OCI-LY7 (cell line): ENCODE measurements around the gene CCDC182. TPM values are rescaled to one million over a fixed set of nuclear protein-coding genes. Genes with fewer than 3 reads are reported as not detected.

Experiments used
- BruUV-seq: library from RNA; stranded (reverse); fragments of 400-500 nt; replicated peaks from 2 replicates; lab custom pipeline; 2021; lab: Mats Ljungman, UMichigan
- CTCF ChIA-PET: fragments of 300-600 bp; sonication (Branson Sonifier 250); formaldehyde crosslinking; loops from one replicate; lab custom pipeline; 2022; ENCODE audit warnings: antibody characterized with exemption; ENCODE audit not compliant: unreplicated experiment; lab: Charles Lee
- POLR2A ChIA-PET: fragments of 300-600 bp; sonication (Branson Sonifier 250); formaldehyde crosslinking; loops from one replicate; lab custom pipeline; 2022; ENCODE audit warnings: antibody characterized with exemption; lab: Charles Lee
- DNase-seq: peaks from one replicate; pipeline ENCODE4 v3.0.0-alpha.2; 2015; ENCODE audit warnings: low spot score
- H2AFZ ChIP-seq: fragments of 200-600 bp; sonication (generic), shearing (Covaris generic); 2 replicates; pipeline ENCODE4 v1.6.1; 2014; ENCODE audit warnings: mild to moderate bottlenecking, antibody characterized with exemption, low read length, moderate library complexity
- H3K27ac ChIP-seq: fragments of 200-600 bp; sonication (generic); 2 replicates; pipeline ENCODE4 v1.5.1; 2014; ENCODE audit warnings: mixed run types, low read depth, mild to moderate bottlenecking, moderate library complexity, low read length, inconsistent platforms; ENCODE audit not compliant: poor library complexity, severe bottlenecking
- H3K36me3 ChIP-seq: fragments of 200-600 bp; sonication (generic); 2 replicates; pipeline ENCODE4 v1.6.1; 2014; ENCODE audit warnings: mild to moderate bottlenecking, antibody characterized with exemption, low read length, moderate library complexity, mixed read lengths; ENCODE audit not compliant: insufficient read depth
- H3K4me1 ChIP-seq: fragments of 200-600 bp; sonication (generic); 2 replicates; pipeline ENCODE4 v1.5.1; 2014; ENCODE audit warnings: mild to moderate bottlenecking, low read length; ENCODE audit not compliant: insufficient read depth, poor library complexity, severe bottlenecking
- H3K4me2 ChIP-seq: fragments of 200-600 bp; sonication (generic); 2 replicates; pipeline ENCODE4 v1.6.1; 2014; ENCODE audit warnings: mild to moderate bottlenecking, low read length
- H3K4me3 ChIP-seq: fragments of 200-600 bp; sonication (generic); 2 replicates; pipeline ENCODE4 v1.5.1; 2014; ENCODE audit warnings: mild to moderate bottlenecking, low read depth, low read length; ENCODE audit not compliant: poor library complexity, severe bottlenecking
- H3K79me2 ChIP-seq: fragments of 200-600 bp; sonication (generic); 2 replicates; pipeline ENCODE4 v1.6.1; 2016; ENCODE audit warnings: low read depth, mild to moderate bottlenecking, low read length, moderate library complexity, mixed read lengths; ENCODE audit not compliant: insufficient read depth
- H3K9me2 ChIP-seq: fragments of 200-600 bp; sonication (generic); 2 replicates; pipeline ENCODE4 v1.6.1; 2016; ENCODE audit warnings: mild to moderate bottlenecking, low read length, mixed read lengths; ENCODE audit not compliant: insufficient read depth
- H3K9me3 ChIP-seq: fragments of 200-600 bp; sonication (generic); 2 replicates; pipeline ENCODE4 v1.6.1; 2014; ENCODE audit warnings: mild to moderate bottlenecking, mixed run types, low read length, mixed read lengths
- H4K20me1 ChIP-seq: fragments of 200-600 bp; sonication (generic); 2 replicates; pipeline ENCODE4 v1.6.1; 2014; ENCODE audit warnings: mild to moderate bottlenecking, antibody characterized with exemption, low read length, moderate library complexity, mixed read lengths; ENCODE audit not compliant: insufficient read depth
- EZH2phosphoT487 ChIP-seq: fragments of 200-600 bp; sonication (generic); IDR thresholded peaks from 2 replicates; pipeline ENCODE4 v1.6.1; 2018; ENCODE audit warnings: low read depth, borderline replicate concordance, mild to moderate bottlenecking, mixed run types, antibody characterized with exemption, low read length, moderate library complexity, mixed read lengths
- intact Hi-C: fragments of 100-400 bp; cut with micrococcal nuclease; formaldehyde crosslinking; loops from one replicate; pipeline ENCODE4 v1.10.0; 2022; ENCODE audit not compliant: unreplicated experiment
- total RNA-seq, 2 experiments: library from RNA; depleted of rRNA in 1 of 2; stranded (reverse); fragments of >200 nt in 1 of 2; shearing (Covaris generic) in 1 of 2; gene quantifications; 2 replicates each; pipeline ENCODE4 v1.2.3, GENCODE V29; 2014 to 2022
- TF ChIP-seq, protein P1 (sequence below): fragments of 200-600 bp; sonication (generic); conservative IDR thresholded peaks from 2 replicates; pipeline ENCODE4 v1.5.1; 2014; ENCODE audit warnings: mild to moderate bottlenecking, antibody characterized with exemption, low read length, moderate library complexity, mixed read lengths

Gene CCDC182
- total RNA-seq, 2 experiments from 2014 or later: not detected

DNA sequence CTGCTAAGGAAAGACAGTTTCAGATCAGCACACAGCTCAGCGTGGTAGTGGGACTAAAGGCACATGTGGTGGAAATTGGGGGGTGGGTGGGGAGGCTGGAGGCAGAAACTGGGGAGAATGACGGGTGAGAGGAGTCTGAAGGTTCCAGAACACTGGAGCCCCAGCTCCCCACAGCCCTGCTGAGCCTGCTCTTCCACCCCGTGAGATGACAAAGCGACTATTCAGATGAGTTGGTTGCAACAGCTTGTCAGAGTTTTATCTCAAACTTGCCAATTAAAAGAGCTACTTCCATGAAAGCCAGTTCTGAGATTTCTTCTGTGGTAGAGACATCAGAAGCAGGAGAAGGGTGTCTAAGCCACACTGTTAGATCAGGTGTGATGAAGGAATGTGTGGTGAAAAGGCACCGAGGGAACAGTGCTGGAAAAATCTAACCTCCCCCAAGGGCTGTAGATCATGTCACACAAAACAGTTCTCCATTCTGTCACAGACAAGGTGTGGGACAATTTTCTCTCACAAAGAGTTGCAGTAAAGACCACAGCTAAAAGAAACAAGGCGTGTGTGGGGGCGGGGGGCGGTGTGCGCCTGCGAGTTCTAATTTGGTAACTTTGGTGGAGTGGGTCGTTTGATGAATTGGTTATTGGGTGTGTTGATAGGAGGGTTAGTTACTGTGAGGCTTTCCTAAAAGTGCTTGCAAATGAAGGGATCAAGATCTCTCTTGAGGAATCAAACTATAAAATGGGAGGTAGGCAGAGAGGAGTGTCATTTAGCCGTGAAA is 39.0 kb downstream of the CCDC182 start:
- Histone ChIP-seq H4K20me1 (no peaks in the 10 kb centered on the region), H3K27ac (no peak overlapping the region), H3K9me3 (peaks cover 5% of the 10 kb centered on the region; the same call in 1 of the 2 replicates), H3K79me2 (no peaks in the 10 kb centered on the region), H3K4me3 (no peak overlapping the region), H3K9me2 (no peaks in the 10 kb centered on the region), H2AFZ (no peak overlapping the region), H3K36me3 (no peaks in the 10 kb centered on the region; the same call in 1 of the 2 replicates), H3K4me1 (no peaks in the 10 kb centered on the region), H3K4me2 (no peak overlapping the region)
- ChIA-PET CTCF (interaction anchor here (0.6 kb wide), 1 partner anchor 94 kb away, joined by 4 read pairs; no protein-coding TSS in a partner anchor), POLR2A (interaction anchor here (0.6 kb wide), 3 partner anchors 316 to 802 kb away, joined by 3 read pairs; no protein-coding TSS in a partner anchor)
- intact Hi-C loops: no loop called here
- no TSS peak for BruUV-seq
- TF ChIP-seq EZH2phosphoT487: no peak
- DNase-seq: no peak

DNA sequence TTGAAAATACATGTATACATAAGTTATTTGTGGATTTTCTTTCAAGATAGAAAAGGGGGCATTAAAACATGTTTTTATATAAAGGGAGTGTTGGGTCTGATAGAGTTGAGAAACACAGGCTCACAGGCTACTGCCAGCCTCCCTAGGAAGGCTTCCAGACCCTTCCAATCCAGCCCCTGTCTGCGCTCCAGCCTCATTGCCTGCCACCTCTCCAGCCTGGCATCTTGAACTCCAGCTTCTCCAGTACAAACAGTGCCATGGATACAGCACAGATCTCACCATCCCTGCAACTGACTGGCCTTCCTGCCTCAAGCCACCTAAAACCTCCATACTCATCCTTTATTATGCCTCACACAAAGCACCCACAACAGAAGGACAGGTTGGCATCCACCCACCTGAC is 40.7 kb downstream of the CCDC182 start:
- Histone ChIP-seq H3K4me2 (no peak overlapping the region), H3K4me3 (no peak overlapping the region), H4K20me1 (no peaks in the 10 kb centered on the region), H3K79me2 (no peaks in the 10 kb centered on the region), H3K4me1 (no peaks in the 10 kb centered on the region), H3K27ac (no peak overlapping the region), H3K36me3 (no peaks in the 10 kb centered on the region), H3K9me3 (no peaks in the 10 kb centered on the region), H2AFZ (no peak overlapping the region), H3K9me2 (no peaks in the 10 kb centered on the region)
- no peak for DNase-seq
- no TSS peak for BruUV-seq
- intact Hi-C loops: no loop called here
- CTCF ChIA-PET: no interaction called here
- TF ChIP-seq EZH2phosphoT487: no peak
- TF ChIP-seq, protein P1, sequence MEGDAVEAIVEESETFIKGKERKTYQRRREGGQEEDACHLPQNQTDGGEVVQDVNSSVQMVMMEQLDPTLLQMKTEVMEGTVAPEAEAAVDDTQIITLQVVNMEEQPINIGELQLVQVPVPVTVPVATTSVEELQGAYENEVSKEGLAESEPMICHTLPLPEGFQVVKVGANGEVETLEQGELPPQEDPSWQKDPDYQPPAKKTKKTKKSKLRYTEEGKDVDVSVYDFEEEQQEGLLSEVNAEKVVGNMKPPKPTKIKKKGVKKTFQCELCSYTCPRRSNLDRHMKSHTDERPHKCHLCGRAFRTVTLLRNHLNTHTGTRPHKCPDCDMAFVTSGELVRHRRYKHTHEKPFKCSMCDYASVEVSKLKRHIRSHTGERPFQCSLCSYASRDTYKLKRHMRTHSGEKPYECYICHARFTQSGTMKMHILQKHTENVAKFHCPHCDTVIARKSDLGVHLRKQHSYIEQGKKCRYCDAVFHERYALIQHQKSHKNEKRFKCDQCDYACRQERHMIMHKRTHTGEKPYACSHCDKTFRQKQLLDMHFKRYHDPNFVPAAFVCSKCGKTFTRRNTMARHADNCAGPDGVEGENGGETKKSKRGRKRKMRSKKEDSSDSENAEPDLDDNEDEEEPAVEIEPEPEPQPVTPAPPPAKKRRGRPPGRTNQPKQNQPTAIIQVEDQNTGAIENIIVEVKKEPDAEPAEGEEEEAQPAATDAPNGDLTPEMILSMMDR: no peak
- POLR2A ChIA-PET: no interaction called here

DNA sequence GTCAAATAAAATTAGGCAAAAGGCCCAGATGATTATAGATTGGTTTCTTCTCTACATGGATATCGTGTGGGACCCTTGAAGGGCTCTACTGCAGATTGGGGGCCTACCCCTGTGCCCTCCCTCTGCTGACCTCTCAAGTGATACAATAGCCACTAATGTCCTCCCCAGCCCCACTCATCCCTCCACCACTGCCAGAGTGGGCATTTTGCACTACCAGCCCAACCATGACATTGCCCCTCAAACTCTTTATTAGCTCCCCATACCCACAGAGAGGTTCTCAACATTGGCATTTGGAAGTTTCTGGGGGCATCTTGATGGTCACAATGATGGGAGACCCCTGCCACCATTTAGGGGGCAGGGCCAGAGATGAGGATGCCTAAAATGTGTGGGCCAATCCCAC is 41.8 kb downstream of the CCDC182 start:
- H3K27ac ChIP-seq: no peak overlapping the region
- ChIA-PET CTCF (no interaction called here), POLR2A (no interaction called here)
- no peak for TF ChIP-seq EZH2phosphoT487
- TF ChIP-seq, protein P1: no peak
- no peak overlapping the region for H3K4me3 ChIP-seq
- no peaks in the 10 kb centered on the region for H3K9me3 ChIP-seq
- H4K20me1 ChIP-seq: no peaks in the 10 kb centered on the region
- H3K4me1 ChIP-seq: peaks cover 5% of the 10 kb centered on the region
- H2AFZ ChIP-seq: no peak overlapping the region
- DNase-seq: no peak
- no TSS peak for BruUV-seq
- no peaks in the 10 kb centered on the region for H3K36me3 ChIP-seq
- intact Hi-C loops: no loop called here
- no peaks in the 10 kb centered on the region for H3K79me2 ChIP-seq
- no peak overlapping the region for H3K4me2 ChIP-seq
- no peaks in the 10 kb centered on the region for H3K9me2 ChIP-seq
